A549 (cell line): Measurements from ENCODE around the gene FXYD3.

ENCODE experiments used
- GATA3 ChIP-seq: IDR thresholded peaks from 2 replicates; pipeline ENCODE4 v1.6.1; 2012; ENCODE audit warnings: borderline replicate concordance
- KDM5A ChIP-seq: fragments of 200-600 bp; sonication (generic); IDR thresholded peaks from 2 replicates; pipeline ENCODE4 v1.6.1; 2016; ENCODE audit warnings: antibody characterized with exemption, mild to moderate bottlenecking
- MYC ChIP-seq: IDR thresholded peaks from 2 replicates; pipeline ENCODE4 v1.6.1; 2012; ENCODE audit warnings: mild to moderate bottlenecking, inconsistent platforms, low read length, improper control_type of control experiment, borderline replicate concordance
- POLR2A ChIP-seq: IDR thresholded peaks from 2 replicates; pipeline ENCODE4 v1.6.1; 2012; ENCODE audit warnings: mild to moderate bottlenecking, low read length
- TF ChIP-seq, protein P1 (sequence below): fragments of >200 bp; sonication (Bioruptor Twin); formaldehyde crosslinking; IDR thresholded peaks from 3 replicates; pipeline ENCODE4 v1.5.1; 2016

GRCh38 chr19:35165200-35166058, 49.8 kb downstream of the FXYD3 start:
- TF ChIP-seq, protein P1, sequence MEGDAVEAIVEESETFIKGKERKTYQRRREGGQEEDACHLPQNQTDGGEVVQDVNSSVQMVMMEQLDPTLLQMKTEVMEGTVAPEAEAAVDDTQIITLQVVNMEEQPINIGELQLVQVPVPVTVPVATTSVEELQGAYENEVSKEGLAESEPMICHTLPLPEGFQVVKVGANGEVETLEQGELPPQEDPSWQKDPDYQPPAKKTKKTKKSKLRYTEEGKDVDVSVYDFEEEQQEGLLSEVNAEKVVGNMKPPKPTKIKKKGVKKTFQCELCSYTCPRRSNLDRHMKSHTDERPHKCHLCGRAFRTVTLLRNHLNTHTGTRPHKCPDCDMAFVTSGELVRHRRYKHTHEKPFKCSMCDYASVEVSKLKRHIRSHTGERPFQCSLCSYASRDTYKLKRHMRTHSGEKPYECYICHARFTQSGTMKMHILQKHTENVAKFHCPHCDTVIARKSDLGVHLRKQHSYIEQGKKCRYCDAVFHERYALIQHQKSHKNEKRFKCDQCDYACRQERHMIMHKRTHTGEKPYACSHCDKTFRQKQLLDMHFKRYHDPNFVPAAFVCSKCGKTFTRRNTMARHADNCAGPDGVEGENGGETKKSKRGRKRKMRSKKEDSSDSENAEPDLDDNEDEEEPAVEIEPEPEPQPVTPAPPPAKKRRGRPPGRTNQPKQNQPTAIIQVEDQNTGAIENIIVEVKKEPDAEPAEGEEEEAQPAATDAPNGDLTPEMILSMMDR, result no peak
- TF ChIP-seq POLR2A, result no peak
- no peak for TF ChIP-seq GATA3
- TF ChIP-seq KDM5A, result no peak
- TF ChIP-seq MYC, result no peak
